A549 (cell line): ENCODE measurements around the gene BCL2L2.

Experiments
- CHD4 ChIP-seq: fragments of 200-600 bp; sonication (generic); IDR thresholded peaks from 2 replicates; pipeline ENCODE4 v1.6.1; 2016; ENCODE audit warnings: antibody characterized with exemption, mild to moderate bottlenecking, borderline replicate concordance
- CTCF ChIP-seq: fragments of >200 bp; sonication (Bioruptor Twin); formaldehyde crosslinking; IDR thresholded peaks from 3 replicates; pipeline ENCODE4 v1.5.1; 2016
- EP300 ChIP-seq, 2 experiments: fragments of >200 bp; sonication (Bioruptor Twin); formaldehyde crosslinking; IDR thresholded peaks; 2 replicates in 1 of 2; 3 replicates in 1 of 2; pipeline ENCODE4 v1.6.1; 2016 to 2017
- REST ChIP-seq: fragments of 200-600 bp; sonication (generic); IDR thresholded peaks from 2 replicates; pipeline ENCODE4 v1.6.1; 2016; ENCODE audit warnings: antibody characterized with exemption, mild to moderate bottlenecking, moderate library complexity

- TF ChIP-seq CTCF (no peak), EP300 (IDR thresholded peaks at IDR 0.05) (no peak), CHD4 (no peak), REST (no peak)
Observed at GRCh38 chr14:23308721-23309445, 2.2 kb downstream of the BCL2L2 start.
